Fibroblast of pulmonary artery (primary cell): ENCODE results near the gene PLA2G12B.
A peak's percentile ranks its signal among the peaks of the same experiment; 100 is the strongest.
"Not testable (repeated sequence)": the region's sequence is repeated elsewhere in the genome, so short reads cannot be mapped to it uniquely, and the experiment has no call there.

Experiments used
- DNase-seq: peaks from one replicate; pipeline ENCODE4 v3.0.0-alpha.2; 2010; ENCODE audit warnings: low read depth
- H3K4me3 ChIP-seq: replicated peaks from 2 replicates; pipeline ENCODE4 v1.5.1; 2011; ENCODE audit warnings: low read depth, mild to moderate bottlenecking, control low read depth, low read length, moderate library complexity
- TF ChIP-seq, protein P1 (sequence below): IDR thresholded peaks from 2 replicates; pipeline ENCODE4 v1.5.1; 2011; ENCODE audit warnings: mild to moderate bottlenecking, control low read depth, low read length, inconsistent platforms; ENCODE audit errors: missing control alignments

PLA2G12B gene

DNA sequence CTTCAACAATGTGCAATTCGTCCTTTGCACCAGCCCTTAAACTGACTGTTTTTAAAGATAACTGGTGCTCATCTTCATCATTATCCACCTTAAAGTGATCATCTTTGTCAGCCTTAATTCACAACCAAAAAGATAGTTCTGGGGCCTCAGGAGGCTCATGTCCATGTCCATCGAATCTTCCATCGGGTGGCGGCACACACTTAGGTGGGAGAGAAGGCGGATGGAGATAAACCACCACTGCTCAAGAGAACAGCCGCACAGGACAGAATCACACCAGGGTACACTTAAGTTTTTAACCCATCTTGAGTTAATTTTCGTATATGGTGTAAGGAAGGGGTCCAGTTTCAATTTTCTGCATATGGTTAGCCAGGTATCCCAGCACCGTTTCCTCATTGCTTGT is 36.3 kb downstream of the PLA2G12B start:
- DNase-seq = no peak
- H3K4me3 ChIP-seq = no peak overlapping the region
- TF ChIP-seq, protein P1, sequence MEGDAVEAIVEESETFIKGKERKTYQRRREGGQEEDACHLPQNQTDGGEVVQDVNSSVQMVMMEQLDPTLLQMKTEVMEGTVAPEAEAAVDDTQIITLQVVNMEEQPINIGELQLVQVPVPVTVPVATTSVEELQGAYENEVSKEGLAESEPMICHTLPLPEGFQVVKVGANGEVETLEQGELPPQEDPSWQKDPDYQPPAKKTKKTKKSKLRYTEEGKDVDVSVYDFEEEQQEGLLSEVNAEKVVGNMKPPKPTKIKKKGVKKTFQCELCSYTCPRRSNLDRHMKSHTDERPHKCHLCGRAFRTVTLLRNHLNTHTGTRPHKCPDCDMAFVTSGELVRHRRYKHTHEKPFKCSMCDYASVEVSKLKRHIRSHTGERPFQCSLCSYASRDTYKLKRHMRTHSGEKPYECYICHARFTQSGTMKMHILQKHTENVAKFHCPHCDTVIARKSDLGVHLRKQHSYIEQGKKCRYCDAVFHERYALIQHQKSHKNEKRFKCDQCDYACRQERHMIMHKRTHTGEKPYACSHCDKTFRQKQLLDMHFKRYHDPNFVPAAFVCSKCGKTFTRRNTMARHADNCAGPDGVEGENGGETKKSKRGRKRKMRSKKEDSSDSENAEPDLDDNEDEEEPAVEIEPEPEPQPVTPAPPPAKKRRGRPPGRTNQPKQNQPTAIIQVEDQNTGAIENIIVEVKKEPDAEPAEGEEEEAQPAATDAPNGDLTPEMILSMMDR = no peak

DNA sequence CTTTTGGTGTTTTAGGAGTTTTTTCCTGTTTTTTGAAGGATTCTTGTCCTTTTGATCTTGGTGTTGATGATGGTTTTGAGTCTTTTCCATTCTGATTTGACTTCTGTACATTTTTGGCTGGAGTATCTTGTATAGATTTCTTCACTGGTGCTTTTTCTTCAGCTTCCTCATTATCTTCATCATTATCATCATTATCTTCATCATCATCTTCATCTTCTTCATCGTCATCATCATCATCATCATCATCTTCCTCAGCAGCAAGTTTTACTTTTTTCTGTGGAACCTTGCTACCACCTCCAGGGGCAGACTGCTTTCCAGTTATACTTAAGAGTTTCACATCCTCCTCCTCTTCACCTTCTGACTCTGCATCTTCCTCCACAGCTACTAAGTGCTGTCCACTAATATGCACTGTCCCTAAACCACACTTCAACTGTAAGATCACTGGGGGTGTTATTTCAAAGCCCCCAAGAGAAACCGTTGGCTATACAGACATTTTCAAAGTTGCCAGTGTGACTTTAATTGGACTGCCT is 36.7 kb downstream of the PLA2G12B start:
- not testable (repeated sequence) for H3K4me3 ChIP-seq, DNase-seq

DNA sequence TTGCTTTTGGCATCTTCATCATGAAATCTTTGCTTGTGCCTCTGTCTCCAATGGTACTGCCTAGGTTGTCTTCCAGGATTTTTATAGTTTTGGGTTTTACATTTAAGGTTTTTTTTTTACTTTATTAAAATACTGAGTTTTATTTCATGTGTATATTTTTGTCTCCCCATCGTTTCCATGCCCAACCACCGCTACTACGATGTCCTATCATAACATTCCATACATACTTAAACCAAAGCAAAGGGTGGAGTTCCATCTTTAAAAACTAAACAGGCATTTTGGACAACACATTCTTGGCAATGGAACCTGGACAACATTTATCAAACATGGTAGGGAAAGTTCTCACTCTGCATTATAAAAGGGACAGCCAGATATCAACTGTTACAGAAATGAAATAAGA is 37.4 kb downstream of the PLA2G12B start:
- DNase-seq = peak; percentile 31
- not testable (repeated sequence) for H3K4me3 ChIP-seq

DNA sequence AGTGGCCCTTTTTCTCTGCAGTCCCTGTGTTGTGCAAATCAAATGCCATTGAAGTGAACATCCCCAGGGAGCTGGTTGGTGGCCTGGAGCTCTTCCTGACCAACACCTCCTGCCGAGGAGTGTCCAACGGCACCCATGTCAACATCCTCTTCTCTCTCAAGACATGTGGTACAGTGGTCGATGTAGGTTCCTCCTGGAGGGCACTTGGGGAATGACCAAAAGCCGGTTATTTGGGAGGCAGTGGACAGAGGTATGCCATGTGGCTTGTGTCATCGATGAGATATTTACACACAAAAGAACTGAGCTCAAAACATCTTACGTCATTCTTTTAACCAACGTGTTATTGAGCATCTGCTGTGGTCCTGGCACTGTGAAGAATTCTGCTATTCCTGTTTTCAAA is 41.3 kb downstream of the PLA2G12B start:
- no peak overlapping the region for H3K4me3 ChIP-seq
- no peak for DNase-seq
- TF ChIP-seq, protein P1 = no peak

DNA sequence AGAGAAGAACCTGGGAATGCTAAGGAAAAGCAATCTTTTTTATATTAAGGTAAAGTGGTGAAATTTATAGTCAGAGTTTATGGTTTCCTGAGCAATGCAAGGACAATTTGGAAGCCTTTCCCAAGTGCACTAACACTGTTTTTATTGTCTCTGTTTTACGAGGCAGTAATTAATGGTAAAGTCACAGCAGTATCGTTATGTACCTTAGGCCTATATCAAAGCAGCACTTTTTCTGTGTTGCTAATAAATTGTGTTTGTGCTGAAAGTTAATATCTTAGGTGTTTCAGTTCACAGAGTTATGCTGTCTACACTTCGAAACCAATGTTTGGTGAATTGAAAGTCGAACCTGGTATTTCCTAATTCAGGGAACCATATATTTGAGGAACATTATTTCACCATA is 41.9 kb downstream of the PLA2G12B start:
- H3K4me3 ChIP-seq = no peak overlapping the region
- TF ChIP-seq, protein P1 = no peak
- no peak for DNase-seq

DNA sequence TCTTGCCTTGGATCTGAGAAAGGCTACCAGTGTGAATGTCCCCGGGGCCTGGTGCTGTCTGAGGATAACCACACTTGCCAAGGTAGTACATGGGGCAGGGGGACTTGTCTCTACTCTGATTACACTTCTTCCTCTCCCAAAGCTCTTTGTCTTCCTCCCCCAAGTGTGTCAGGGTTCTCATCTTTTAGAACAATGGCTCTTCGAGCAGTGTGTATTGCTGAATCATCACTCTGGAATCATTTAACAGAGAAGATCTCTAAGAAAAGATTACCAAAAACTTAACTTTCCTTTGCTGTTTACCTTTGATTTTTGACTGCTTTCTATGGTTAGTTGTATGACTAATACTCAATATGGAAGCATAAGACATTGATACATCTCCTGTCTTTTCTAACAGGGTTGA is 42.8 kb downstream of the PLA2G12B start:
- DNase-seq = peak; percentile 24
- no peak overlapping the region for H3K4me3 ChIP-seq
- TF ChIP-seq, protein P1 = no peak

DNA sequence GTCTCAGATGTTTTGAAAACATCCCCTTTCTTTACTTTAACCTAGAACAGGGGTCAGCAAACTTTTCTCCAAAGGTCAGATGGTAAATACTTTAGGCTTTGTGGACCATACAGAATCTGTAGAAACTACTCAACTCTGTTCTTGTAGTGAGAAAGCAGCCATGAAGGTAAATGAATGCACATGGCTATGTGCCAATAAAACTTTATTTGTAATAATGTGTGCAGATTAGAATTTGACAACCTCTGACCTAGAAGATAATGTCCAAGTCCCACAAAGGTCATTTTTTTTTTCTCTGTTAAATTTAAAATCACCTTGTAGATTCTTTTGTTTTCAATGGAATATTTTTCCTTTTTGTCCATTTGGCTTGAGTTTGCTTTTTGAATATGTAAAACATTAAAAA is 43.9 kb downstream of the PLA2G12B start:
- TF ChIP-seq, protein P1 = no peak
- H3K4me3 ChIP-seq = no peak overlapping the region
- DNase-seq = no peak

DNA sequence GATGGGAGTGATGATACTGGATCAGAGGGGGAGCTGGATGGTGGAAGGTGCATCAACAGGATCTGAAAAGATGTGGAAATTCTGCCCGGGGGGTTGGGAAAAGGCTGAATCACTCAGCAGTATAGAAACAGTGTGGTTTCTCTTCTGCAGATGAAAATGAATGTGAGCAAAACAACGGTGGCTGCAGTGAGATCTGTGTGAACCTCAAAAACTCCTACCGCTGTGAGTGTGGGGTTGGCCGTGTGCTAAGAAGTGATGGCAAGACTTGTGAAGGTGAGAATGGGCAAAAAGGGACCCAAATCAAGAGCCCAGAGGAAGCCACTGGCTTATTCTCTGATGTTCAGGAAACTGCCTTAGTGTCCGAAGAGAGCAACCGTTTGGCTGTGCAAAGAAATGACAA is 48.2 kb downstream of the PLA2G12B start:
- TF ChIP-seq, protein P1 = no peak
- H3K4me3 ChIP-seq = no peak overlapping the region
- no peak for DNase-seq
